HG03442 (cell line): Measurements from ENCODE around the gene STK35.
A peak's percentile ranks its signal among the peaks of the same experiment; 100 is the strongest.

Experiments
- ATAC-seq: cut with Tn5 transposase; IDR thresholded peaks from one replicate; pipeline ENCODE4 v1.9.1; 2021; ENCODE audit warnings: mild to moderate bottlenecking, moderate library complexity; ENCODE audit not compliant: unreplicated experiment

Gene STK35

DNA sequence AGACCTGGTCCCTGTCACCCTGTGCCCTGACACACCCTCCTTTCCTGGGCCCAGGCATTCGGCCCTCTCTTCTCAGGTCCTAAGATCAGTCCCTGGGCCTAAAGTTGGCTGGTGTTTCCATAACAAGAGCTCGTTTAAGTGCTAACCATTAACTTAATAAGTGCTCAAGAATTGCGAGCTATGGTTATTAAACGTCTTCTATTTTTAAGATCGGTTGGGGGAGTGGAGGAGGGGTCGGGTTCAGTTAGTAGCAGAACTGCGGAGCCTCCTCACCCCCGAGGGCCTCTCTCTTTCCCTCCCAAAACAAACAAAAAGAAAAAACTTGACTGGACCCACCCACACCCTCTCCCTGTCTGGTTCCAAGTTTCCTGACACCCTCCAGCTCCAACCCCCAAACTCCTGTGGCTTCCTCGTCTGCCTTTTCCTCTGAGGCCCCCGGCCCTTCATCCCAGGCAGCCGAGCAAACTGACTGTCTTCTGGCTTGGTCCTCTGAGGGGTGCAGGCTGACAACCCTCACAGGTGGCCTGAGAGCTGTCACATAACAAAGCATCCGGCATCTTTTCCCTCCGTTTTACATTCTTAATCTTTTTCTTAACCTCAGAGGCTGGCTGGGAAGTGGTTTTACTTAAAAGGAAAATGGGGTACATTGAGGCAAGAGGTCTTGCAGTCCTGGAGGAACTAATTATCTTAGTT, 2.0 kb downstream of the STK35 start:
- ATAC-seq, result no peak

DNA sequence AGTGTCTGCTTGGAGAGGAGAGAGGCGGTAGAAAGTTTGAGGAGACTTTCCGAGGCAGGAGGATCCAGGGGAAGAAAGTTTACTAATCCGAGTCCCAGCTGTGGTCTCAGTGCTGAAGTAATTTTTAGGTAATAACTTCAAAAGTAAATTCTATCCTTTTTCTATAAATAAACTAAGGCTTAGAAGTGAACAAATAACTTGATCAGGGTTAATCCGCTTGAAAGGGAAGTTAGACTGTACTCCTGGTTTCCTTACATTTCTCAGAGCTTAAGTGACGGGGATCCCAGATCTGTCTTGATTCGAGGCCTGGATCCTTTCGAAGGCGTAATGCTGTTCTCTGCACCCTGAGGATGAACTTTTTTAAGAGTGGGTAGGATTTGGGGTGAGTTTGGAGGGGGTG, 2.6 kb downstream of the STK35 start:
- ATAC-seq, result no peak

GRCh38 chr20:2108498-2108897, 6.9 kb downstream of the STK35 start:
- ATAC-seq, result no peak

- ATAC-seq, result no peak
These were observed 7.4 kb downstream of the STK35 start for GRCh38 chr20:2108987-2109386.

- no peak for ATAC-seq
These were observed 8.0 kb downstream of the STK35 start for GRCh38 chr20:2109425-2110210.

- no peak for ATAC-seq
These were observed 11.3 kb downstream of the STK35 start for GRCh38 chr20:2112910-2113309.

DNA sequence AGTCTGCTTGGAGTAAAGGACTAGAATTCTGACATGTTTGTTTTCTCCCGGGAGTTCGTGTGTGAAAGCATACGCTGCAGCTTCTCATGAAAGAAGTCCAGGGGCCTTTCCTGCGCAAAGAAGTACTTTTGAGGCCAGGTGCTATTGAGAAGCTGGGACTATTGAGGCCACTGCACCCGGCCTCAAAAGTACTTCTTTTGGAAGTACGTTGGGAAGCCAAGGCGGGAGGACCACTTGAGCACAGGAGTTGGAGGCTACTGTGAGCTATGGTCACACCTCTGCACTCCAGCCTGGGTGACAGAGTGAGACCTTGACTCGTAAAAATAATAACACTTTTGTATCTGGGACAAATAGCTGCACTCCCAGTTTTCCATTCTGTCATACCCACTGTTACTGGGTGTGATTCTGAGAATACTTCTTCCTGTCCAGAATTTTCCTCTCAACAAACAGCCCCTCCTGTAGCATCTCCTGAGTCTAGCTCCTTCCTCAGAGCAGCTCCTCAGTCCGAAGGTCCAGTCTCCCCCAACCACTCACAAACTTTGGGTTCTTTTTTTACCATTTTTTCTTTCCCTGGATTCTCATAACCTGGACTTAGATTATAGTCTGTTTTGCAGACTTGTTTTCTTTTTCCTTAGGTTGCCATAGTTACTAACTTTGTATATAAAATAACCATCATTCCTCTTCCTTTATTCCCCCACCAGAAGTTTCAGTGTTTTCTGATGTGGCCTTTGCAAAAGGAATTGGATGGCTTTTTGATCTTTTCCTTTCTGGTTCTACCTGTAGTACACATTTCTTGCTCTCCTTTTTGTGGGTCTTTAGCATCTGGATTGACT, 12.7 kb downstream of the STK35 start:
- no peak for ATAC-seq

DNA sequence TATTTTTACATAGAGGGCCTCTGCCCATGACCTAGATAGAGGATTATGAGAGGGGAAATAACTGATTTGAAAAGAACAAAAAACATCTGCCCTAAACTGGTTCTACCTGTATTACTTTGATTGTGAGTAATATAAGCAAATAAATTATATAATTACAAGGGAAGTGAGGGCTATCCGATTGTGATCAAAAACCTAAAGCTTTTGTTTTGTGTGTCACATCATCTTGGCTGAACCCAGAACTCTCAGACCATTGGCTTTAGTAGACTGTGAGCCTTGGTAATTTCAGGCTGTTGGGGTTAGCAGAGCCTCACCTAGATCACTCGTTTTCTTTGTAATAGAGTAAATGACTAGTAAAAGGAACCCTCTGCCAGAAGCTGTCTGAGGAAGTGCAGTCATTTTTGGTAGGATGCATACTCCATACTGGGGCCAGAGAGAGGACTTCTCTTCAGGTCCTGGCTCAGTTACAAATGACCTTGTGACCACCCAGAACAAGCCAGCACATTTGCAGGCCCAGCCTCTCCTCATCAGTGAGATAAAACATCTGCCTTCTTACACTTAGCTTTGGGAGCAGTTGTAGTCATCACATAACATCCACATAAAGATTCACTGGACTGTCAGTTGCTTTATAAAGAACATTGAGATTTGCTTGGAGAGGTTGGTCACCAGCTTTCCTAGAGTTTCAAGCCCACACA, 13.5 kb downstream of the STK35 start:
- ATAC-seq, result no peak

DNA sequence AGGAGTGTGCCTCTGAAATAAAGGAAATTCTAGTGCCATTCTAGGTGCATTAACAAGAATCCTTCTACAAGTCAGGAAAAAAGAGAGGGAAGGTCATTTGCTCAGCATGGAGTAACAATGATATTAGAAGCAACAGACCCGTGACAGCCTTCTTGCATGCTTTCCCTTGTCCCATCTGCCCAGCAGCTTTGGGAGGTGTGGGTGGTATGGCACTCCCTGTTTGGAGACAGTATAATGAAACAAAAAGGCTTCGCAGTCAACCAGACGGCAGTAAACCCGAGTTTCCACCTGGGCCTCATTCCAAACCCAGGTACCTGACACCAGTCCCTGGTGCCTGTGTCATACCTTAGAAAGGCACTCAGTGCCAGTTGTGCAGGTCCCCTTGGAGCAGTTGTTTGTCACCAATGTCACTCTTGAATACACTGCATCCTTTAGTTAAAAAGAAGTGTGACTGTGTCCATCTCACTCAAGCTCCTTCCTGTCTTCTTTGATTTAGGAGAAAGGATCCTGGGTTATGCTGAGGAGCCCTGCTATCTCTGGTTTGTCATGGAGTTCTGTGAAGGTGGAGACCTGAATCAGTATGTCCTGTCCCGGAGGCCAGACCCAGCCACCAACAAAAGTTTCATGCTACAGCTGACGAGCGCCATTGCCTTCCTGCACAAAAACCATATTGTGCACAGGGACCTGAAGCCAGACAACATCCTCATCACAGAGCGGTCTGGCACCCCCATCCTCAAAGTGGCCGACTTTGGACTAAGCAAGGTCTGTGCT, 14.7 kb downstream of the STK35 start:
- ATAC-seq, result no peak

DNA sequence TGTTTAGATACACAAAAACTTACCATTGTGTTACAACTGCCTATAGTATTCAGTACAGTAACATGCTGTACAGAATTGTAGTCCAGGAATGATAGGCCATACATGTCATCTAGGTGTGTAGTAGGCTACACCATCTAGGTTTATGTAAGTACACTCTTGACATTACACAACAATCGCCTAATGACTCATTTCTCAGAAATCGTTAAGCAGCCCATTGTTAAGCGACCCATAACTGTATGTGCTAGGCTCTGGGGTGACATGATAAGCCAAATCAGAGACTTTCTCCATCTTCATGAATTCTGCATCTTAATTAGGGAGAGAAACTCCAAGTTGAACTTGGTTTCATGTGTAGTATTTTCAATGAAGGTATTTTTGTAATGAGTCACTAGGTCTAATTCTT, 17.2 kb downstream of the STK35 start:
- peak; percentile 47 for ATAC-seq

GRCh38 chr20:2122936-2123335, 21.3 kb downstream of the STK35 start:
- no peak for ATAC-seq

DNA sequence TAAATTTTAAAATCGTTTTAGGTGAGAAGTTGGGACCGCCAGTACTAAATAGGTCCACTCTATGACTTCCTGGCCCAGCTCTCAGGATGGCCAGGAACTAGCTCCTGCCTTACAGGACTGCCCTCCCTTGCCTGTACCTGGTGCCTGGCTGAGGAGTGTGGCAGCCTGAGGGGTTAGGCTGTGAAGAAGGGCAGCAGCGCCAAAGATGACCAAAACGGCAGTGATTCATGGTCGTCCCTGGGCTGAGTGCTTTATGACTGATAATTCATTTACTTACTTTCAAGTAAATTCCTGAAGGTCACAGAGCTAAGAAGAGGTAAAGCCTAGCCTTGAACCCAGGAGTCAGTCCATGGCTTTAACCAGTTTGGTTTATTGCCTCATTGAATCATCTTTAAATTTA, 22.1 kb downstream of the STK35 start:
- ATAC-seq, result no peak

GRCh38 chr20:2124564-2125213, 23.1 kb downstream of the STK35 start:
- no peak for ATAC-seq

DNA sequence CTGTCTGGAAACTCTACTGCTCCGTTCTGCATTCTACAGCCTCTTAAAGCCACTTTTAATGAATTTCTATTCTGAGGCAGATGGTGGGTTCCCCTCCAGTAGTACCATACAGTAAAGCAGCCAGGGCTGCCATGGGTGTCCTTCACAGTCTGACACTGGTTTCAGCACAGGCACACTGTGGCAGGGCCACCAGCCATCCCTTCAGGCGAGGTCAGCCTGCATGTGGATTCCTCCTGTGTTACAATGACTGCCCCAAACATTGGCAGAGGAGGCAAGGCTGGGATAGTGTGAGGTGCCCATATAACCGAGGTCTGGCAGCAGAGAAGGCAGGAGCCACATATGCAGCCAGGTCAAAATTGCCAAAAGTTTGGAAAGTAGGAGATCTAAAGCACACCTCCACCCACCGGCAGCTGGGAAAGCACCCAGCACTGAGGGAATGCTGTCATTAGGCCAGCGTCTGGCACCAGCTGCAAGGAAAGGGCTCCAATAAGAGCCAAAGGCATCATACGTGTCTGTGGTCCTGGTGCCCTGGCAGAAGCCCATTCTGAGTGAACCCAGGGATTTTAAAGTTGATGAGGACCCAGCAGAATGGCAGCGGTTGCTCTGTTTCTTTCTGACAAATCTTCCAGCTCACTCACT, 24.0 kb downstream of the STK35 start:
- no peak for ATAC-seq

DNA sequence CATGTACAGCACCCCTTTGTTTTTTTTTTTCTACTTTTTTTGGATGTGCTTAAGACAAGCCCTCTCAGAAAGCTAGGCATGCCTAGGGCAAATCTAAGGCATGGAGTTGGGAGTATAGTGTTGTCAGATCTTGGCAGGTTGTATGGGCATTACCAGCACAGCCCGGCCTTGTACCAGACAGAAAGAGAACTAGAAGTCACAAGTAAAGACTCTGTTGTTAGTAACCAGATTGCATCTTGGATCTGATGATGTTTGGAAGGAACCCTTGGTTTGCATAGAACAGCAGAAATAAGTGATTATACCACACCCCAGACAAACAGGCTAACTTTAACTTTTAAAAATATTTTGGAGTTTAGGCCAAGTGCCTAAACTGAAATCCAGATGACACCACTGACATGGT, 25.6 kb downstream of the STK35 start:
- no peak for ATAC-seq

DNA sequence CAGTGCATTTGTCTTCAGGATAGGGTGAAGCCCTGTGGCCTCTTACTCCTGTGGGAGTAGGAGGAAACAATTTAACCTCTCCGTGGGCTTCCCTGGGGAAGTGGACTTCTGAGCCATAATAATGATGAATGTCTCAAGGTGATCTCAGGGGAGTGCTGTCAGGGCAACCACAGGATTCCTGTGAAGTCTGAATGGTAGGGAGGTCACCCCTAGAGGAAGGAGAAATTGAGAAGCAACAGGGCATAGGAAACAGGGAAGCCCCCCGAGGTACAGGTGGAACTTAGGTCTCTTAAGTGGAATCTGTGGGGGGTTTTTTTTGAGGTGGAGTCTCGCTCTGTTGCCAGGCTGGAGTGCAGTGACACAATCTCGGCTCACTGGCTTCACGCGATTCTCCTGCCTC, 26.9 kb downstream of the STK35 start:
- no peak for ATAC-seq

GRCh38 chr20:2130062-2130591, 28.5 kb downstream of the STK35 start:
- ATAC-seq, result no peak

GRCh38 chr20:2130683-2131082, 29.1 kb downstream of the STK35 start:
- ATAC-seq, result no peak

GRCh38 chr20:2131366-2131765, 29.7 kb downstream of the STK35 start:
- no peak for ATAC-seq
